Hepatocyte (in vitro differentiated cells): ENCODE data around the gene SLC9A1. TPM values are rescaled to one million over a fixed set of nuclear protein-coding genes. Genes with fewer than 3 reads are reported as not detected.

ENCODE experiments used
- DNase-seq: peaks from one replicate; pipeline ENCODE4 v3.0.0-alpha.2; 2016; ENCODE audit warnings: low spot score
- H2AFZ ChIP-seq: fragments of 200-600 bp; sonication (generic); 2 replicates; pipeline ENCODE4 v1.6.0; 2016; ENCODE audit warnings: antibody characterized with exemption, mild to moderate bottlenecking
- H3K27ac ChIP-seq: fragments of 200-600 bp; sonication (generic); 2 replicates; pipeline ENCODE4 v1.5.1; 2016; ENCODE audit warnings: mild to moderate bottlenecking
- H3K27me3 ChIP-seq: fragments of 200-600 bp; sonication (generic); 2 replicates; pipeline ENCODE4 v1.6.1; 2016
- H3K36me3 ChIP-seq: fragments of 200-600 bp; sonication (generic); replicated peaks from 2 replicates; pipeline ENCODE4 v1.5.1; 2016; ENCODE audit warnings: low read depth; ENCODE audit not compliant: insufficient read depth
- H3K4me1 ChIP-seq: fragments of 200-600 bp; sonication (generic); 2 replicates; pipeline ENCODE4 v1.5.1; 2016; ENCODE audit warnings: mild to moderate bottlenecking, moderate library complexity; ENCODE audit not compliant: insufficient read depth
- H3K4me2 ChIP-seq: fragments of 200-600 bp; sonication (generic); 2 replicates; pipeline ENCODE4 v1.6.0; 2016
- H3K4me3 ChIP-seq: fragments of 200-600 bp; sonication (generic); 2 replicates; pipeline ENCODE4 v1.5.1; 2016; ENCODE audit warnings: mild to moderate bottlenecking
- H3K79me2 ChIP-seq: fragments of 200-600 bp; sonication (generic); 2 replicates; pipeline ENCODE4 v1.6.0; 2017; ENCODE audit warnings: mild to moderate bottlenecking
- H3K9me2 ChIP-seq: fragments of 200-600 bp; sonication (generic); replicated peaks from 2 replicates; pipeline ENCODE4 v1.6.0; 2017; ENCODE audit warnings: mild to moderate bottlenecking; ENCODE audit not compliant: insufficient read depth
- H3K9me3 ChIP-seq: fragments of 200-600 bp; sonication (generic); 2 replicates; pipeline ENCODE4 v1.5.1; 2016; ENCODE audit warnings: low read depth, mild to moderate bottlenecking
- H4K20me1 ChIP-seq: fragments of 200-600 bp; sonication (generic); 2 replicates; pipeline ENCODE4 v1.6.0; 2016; ENCODE audit warnings: mild to moderate bottlenecking; ENCODE audit not compliant: insufficient read depth, poor library complexity, severe bottlenecking
- CTCF ChIP-seq: fragments of 200-600 bp; sonication (generic); IDR thresholded peaks from 2 replicates; pipeline ENCODE4 v1.5.1; 2016; ENCODE audit warnings: antibody characterized with exemption, mild to moderate bottlenecking; ENCODE audit not compliant: poor library complexity
- EZH2 ChIP-seq: fragments of 200-600 bp; sonication (generic); IDR thresholded peaks from 2 replicates; pipeline ENCODE4 v1.6.1; 2016; ENCODE audit warnings: antibody characterized with exemption, mild to moderate bottlenecking, borderline replicate concordance
- EZH2phosphoT487 ChIP-seq: fragments of 200-600 bp; sonication (generic); IDR thresholded peaks from one replicate; pipeline ENCODE4 v1.6.1; 2018; ENCODE audit warnings: antibody characterized with exemption, mild to moderate bottlenecking, low read depth, moderate library complexity; ENCODE audit not compliant: unreplicated experiment, severe bottlenecking
- WGBS: methylation state at CpG from one replicate; pipeline ENCODE4 v1.1.6; 2016; ENCODE audit warnings: low lambda C conversion rate; ENCODE audit errors: missing lambda C conversion rate; 5-methylcytosine and 5-hydroxymethylcytosine counted together
- polyA plus RNA-seq: library from polyadenylated mRNA; unstranded; fragments of >200 nt; fragmentation: Nextera tagmentation; extraction: Ambion mirVana; gene quantifications from 2 replicates; pipeline ENCODE4 v1.2.1, GENCODE V29; 2016
- total RNA-seq: library from RNA; depleted of rRNA; stranded (reverse); fragments of >200 nt; gene quantifications from 2 replicates; pipeline ENCODE4 v1.2.3, GENCODE V29; 2014

SLC9A1 gene
- total and polyA plus RNA-seq, 2 experiments from 2014 or later = 13.3 to 31.3 TPM

GRCh38 chr1:27148591-27148990 is 6.3 kb downstream of the SLC9A1 start:
- H2AFZ ChIP-seq = no peak overlapping the region
- 92% methylated on average over 2 of the region's 2 CpGs for WGBS
- no peak overlapping the region for H3K4me3 ChIP-seq
- no peak for DNase-seq
- peaks cover 56% of the 10 kb centered on the region for H3K4me1 ChIP-seq
- no peaks in the 10 kb centered on the region for H3K9me2 ChIP-seq
- TF ChIP-seq EZH2phosphoT487 (no peak), CTCF (no peak), EZH2 (no peak)
- H3K79me2 ChIP-seq = peaks cover 92% of the 10 kb centered on the region
- no peaks in the 10 kb centered on the region for H3K27me3 ChIP-seq
- no peak overlapping the region for H3K27ac ChIP-seq
- no peak overlapping the region for H3K4me2 ChIP-seq
- peaks cover 7% of the 10 kb centered on the region for H4K20me1 ChIP-seq
- no peaks in the 10 kb centered on the region for H3K9me3 ChIP-seq
- H3K36me3 ChIP-seq = no peaks in the 10 kb centered on the region

- Histone ChIP-seq H3K27ac (no peak overlapping the region), H3K79me2 (peaks cover 91% of the 10 kb centered on the region), H3K9me3 (no peaks in the 10 kb centered on the region), H3K4me2 (no peak overlapping the region), H2AFZ (no peak overlapping the region), H3K4me1 (peaks cover 56% of the 10 kb centered on the region), H3K27me3 (no peaks in the 10 kb centered on the region), H3K4me3 (no peak overlapping the region), H4K20me1 (peaks cover 7% of the 10 kb centered on the region), H3K9me2 (no peaks in the 10 kb centered on the region), H3K36me3 (no peaks in the 10 kb centered on the region)
- no peak for DNase-seq
- TF ChIP-seq CTCF (no peak), EZH2phosphoT487 (no peak), EZH2 (no peak)
- 75% methylated on average over 1 of the region's 1 CpG for WGBS
Measured at GRCh38 chr1:27147842-27148518, 6.9 kb downstream of the SLC9A1 start.

GRCh38 chr1:27145934-27146354 is 9.0 kb downstream of the SLC9A1 start:
- no peaks in the 10 kb centered on the region for H3K9me2 ChIP-seq
- H3K4me3 ChIP-seq = no peak overlapping the region
- no peak overlapping the region for H2AFZ ChIP-seq
- peak overlapping the region; percentile 81 for H3K27ac ChIP-seq
- no peaks in the 10 kb centered on the region for H3K27me3 ChIP-seq
- peaks cover 91% of the 10 kb centered on the region for H3K79me2 ChIP-seq
- no peaks in the 10 kb centered on the region for H3K9me3 ChIP-seq
- 69% methylated on average over 7 of the region's 7 CpGs for WGBS
- peak overlapping the region; percentile 40 for H3K4me2 ChIP-seq
- H3K4me1 ChIP-seq = peaks cover 45% of the 10 kb centered on the region
- no peak for TF ChIP-seq CTCF
- no peak for TF ChIP-seq EZH2phosphoT487
- no peak for TF ChIP-seq EZH2
- no peaks in the 10 kb centered on the region for H4K20me1 ChIP-seq
- H3K36me3 ChIP-seq = no peaks in the 10 kb centered on the region
- DNase-seq = peak; percentile 72
